IMR-90 (cell line): ENCODE data around the gene SLC1A1. TPM values are rescaled to one million over a fixed set of nuclear protein-coding genes. Genes with fewer than 3 reads are reported as not detected.

Source experiments
- ATAC-seq: fragments of 200-7000 bp; cut with Tn5 transposase; 2 replicates; pipeline ENCODE4 v1.9.1; 2020; ENCODE audit warnings: low read depth, mild to moderate bottlenecking, moderate library complexity
- BruUV-seq: library from RNA; stranded (reverse); fragments of 400-500 nt; replicated peaks from 2 replicates; lab custom pipeline; 2021; lab: Mats Ljungman, UMichigan
- CTCF ChIA-PET: fragments of 300-600 bp; formaldehyde crosslinking; extraction: SDS; loops from one replicate; lab custom pipeline; 2021; ENCODE audit warnings: antibody characterized with exemption; lab: Yijun Ruan, JAX
- POLR2A ChIA-PET: fragments of 300-600 bp; sonication (Branson Sonifier 250); formaldehyde crosslinking; loops from one replicate; lab custom pipeline; 2022; ENCODE audit warnings: antibody characterized with exemption; ENCODE audit not compliant: unreplicated experiment; lab: Charles Lee
- DNase-seq: peaks from one replicate; pipeline ENCODE4 v3.0.0; 2013
- H2AFZ ChIP-seq: replicated peaks from 2 replicates; pipeline ENCODE3; 2013; ENCODE audit warnings: low read length, mild to moderate bottlenecking; ENCODE audit not compliant: poor library complexity
- H2AK5ac ChIP-seq: 2 replicates; pipeline ENCODE4 v1.6.1; 2013; ENCODE audit warnings: low read depth, low read length, inconsistent platforms
- H2AK9ac ChIP-seq: replicated peaks from 2 replicates; pipeline ENCODE3; 2013; ENCODE audit warnings: mild to moderate bottlenecking, low read depth, low read length, moderate library complexity; ENCODE audit not compliant: poor library complexity
- H2BK120ac ChIP-seq: 2 replicates; pipeline ENCODE4 v1.6.1; 2013; ENCODE audit warnings: low read depth, low read length, inconsistent platforms
- H2BK15ac ChIP-seq: 3 replicates; pipeline ENCODE4 v1.6.1; 2013; ENCODE audit warnings: low read depth, low read length, inconsistent platforms
- H2BK20ac ChIP-seq: 2 replicates; pipeline ENCODE4 v1.6.1; 2013; ENCODE audit warnings: low read depth, mild to moderate bottlenecking, inconsistent platforms, low read length, moderate library complexity
- H2BK5ac ChIP-seq: 2 replicates; pipeline ENCODE4 v1.6.1; 2013; ENCODE audit warnings: mild to moderate bottlenecking, low read depth, low read length, inconsistent platforms; ENCODE audit not compliant: poor library complexity, severe bottlenecking
- H3K14ac ChIP-seq: replicated peaks from 2 replicates; pipeline ENCODE4 v1.6.1; 2013; ENCODE audit warnings: low read depth, low read length, inconsistent platforms
- H3K18ac ChIP-seq: 2 replicates; pipeline ENCODE4 v1.6.1; 2013; ENCODE audit warnings: low read depth, low read length, control low read depth
- H3K23ac ChIP-seq: 2 replicates; pipeline ENCODE4 v1.6.1; 2013; ENCODE audit warnings: low read depth, low read length, inconsistent platforms
- H3K27ac ChIP-seq: 2 replicates; pipeline ENCODE4 v1.5.1; 2013; ENCODE audit warnings: mild to moderate bottlenecking, control low read depth, low read length; ENCODE audit not compliant: insufficient read depth
- H3K27me3 ChIP-seq: 2 replicates; pipeline ENCODE4 v1.6.1; 2013; ENCODE audit warnings: low read length; ENCODE audit not compliant: control insufficient read depth, insufficient read depth
- H3K36me3 ChIP-seq: 2 replicates; pipeline ENCODE4 v1.6.1; 2013; ENCODE audit warnings: low read length, mixed read lengths; ENCODE audit not compliant: control insufficient read depth, insufficient read depth
- H3K4ac ChIP-seq: 2 replicates; pipeline ENCODE4 v1.6.1; 2013; ENCODE audit warnings: low read depth, low read length, inconsistent platforms
- H3K4me1 ChIP-seq: 2 replicates; pipeline ENCODE4 v1.6.1; 2013; ENCODE audit warnings: low read length, mixed read lengths; ENCODE audit not compliant: control insufficient read depth, insufficient read depth
- H3K4me2 ChIP-seq: 2 replicates; pipeline ENCODE4 v1.6.1; 2013; ENCODE audit warnings: low read depth, mild to moderate bottlenecking, control low read depth, low read length, moderate library complexity
- H3K4me3 ChIP-seq: 2 replicates; pipeline ENCODE4 v1.5.1; 2013; ENCODE audit warnings: low read depth, mild to moderate bottlenecking, control low read depth, low read length, moderate library complexity; ENCODE audit not compliant: insufficient read depth
- H3K56ac ChIP-seq: 2 replicates; pipeline ENCODE4 v1.6.1; 2013; ENCODE audit warnings: low read length, inconsistent platforms; ENCODE audit not compliant: insufficient read depth; ENCODE audit errors: extremely low read depth
- H3K79me1 ChIP-seq, 2 experiments: 2 replicates each; pipeline ENCODE4 v1.6.1; 2013; ENCODE audit warnings: low read length in 2 of 2, inconsistent platforms in 1 of 2, low read depth in 1 of 2
- H3K9ac ChIP-seq: 2 replicates; pipeline ENCODE4 v1.6.1; 2013; ENCODE audit warnings: low read depth, low read length, control low read depth
- H3K9me1 ChIP-seq: 2 replicates; pipeline ENCODE4 v1.6.1; 2013; ENCODE audit warnings: low read length, inconsistent platforms; ENCODE audit not compliant: insufficient read depth
- H3K9me3 ChIP-seq: 2 replicates; pipeline ENCODE4 v1.6.1; 2013; ENCODE audit warnings: low read length; ENCODE audit not compliant: control insufficient read depth, insufficient read depth
- H4K20me1 ChIP-seq: 2 replicates; pipeline ENCODE4 v1.6.1; 2013; ENCODE audit warnings: low read length, inconsistent platforms; ENCODE audit not compliant: insufficient read depth
- H4K5ac ChIP-seq: 2 replicates; pipeline ENCODE4 v1.6.1; 2013; ENCODE audit warnings: mild to moderate bottlenecking, low read depth, low read length, control low read depth
- H4K8ac ChIP-seq, 2 experiments: 2 replicates each; pipeline ENCODE4 v1.6.1; 2013; ENCODE audit warnings: low read depth in 2 of 2, low read length in 2 of 2, control low read depth in 1 of 2, inconsistent platforms in 1 of 2
- H4K91ac ChIP-seq: 2 replicates; pipeline ENCODE4 v1.6.1; 2013; ENCODE audit warnings: low read depth, low read length, inconsistent platforms; ENCODE audit not compliant: insufficient read depth
- BHLHE40 ChIP-seq: fragments of 150-350 bp; IDR thresholded peaks from 2 replicates; pipeline ENCODE4 v1.6.1; 2016; ENCODE audit warnings: mild to moderate bottlenecking, low read depth, low read length
- CEBPB ChIP-seq: IDR thresholded peaks from 2 replicates; pipeline ENCODE4 v1.6.1; 2012; ENCODE audit warnings: low read depth, low read length, improper control_type of control experiment
- CHD1 ChIP-seq: IDR thresholded peaks from 2 replicates; pipeline ENCODE4 v1.6.1; 2012; ENCODE audit warnings: low read depth, low read length, improper control_type of control experiment
- FOS ChIP-seq: fragments of 150-350 bp; IDR thresholded peaks from 2 replicates; pipeline ENCODE4 v1.6.1; 2016; ENCODE audit warnings: low read depth, low read length
- MAFK ChIP-seq: IDR thresholded peaks from 2 replicates; pipeline ENCODE4 v1.6.1; 2012; ENCODE audit warnings: low read depth, low read length, improper control_type of control experiment
- MAZ ChIP-seq: IDR thresholded peaks from 2 replicates; pipeline ENCODE4 v1.6.1; 2012; ENCODE audit warnings: low read depth, mild to moderate bottlenecking, low read length, improper control_type of control experiment, moderate library complexity, borderline replicate concordance
- MXI1 ChIP-seq: IDR thresholded peaks from 2 replicates; pipeline ENCODE4 v1.6.1; 2012; ENCODE audit warnings: low read depth, mild to moderate bottlenecking, low read length, moderate library complexity, borderline replicate concordance
- NFE2L2 ChIP-seq: fragments of 150-350 bp; IDR thresholded peaks from 2 replicates; pipeline ENCODE4 v1.6.1; 2016; ENCODE audit warnings: low read depth, mild to moderate bottlenecking, low read length
- POLR2A ChIP-seq: IDR thresholded peaks from 2 replicates; pipeline ENCODE4 v1.6.1; 2012; ENCODE audit warnings: mild to moderate bottlenecking, low read depth, low read length
- RAD21 ChIP-seq: IDR thresholded peaks from 2 replicates; pipeline ENCODE4 v1.6.1; 2012; ENCODE audit warnings: low read length, improper control_type of control experiment
- RCOR1 ChIP-seq: IDR thresholded peaks from 2 replicates; pipeline ENCODE4 v1.6.1; 2012; ENCODE audit warnings: mild to moderate bottlenecking, low read length, improper control_type of control experiment; ENCODE audit not compliant: insufficient replicate concordance
- RFX5 ChIP-seq: IDR thresholded peaks from 2 replicates; pipeline ENCODE4 v1.8.0; 2012; ENCODE audit warnings: low read depth, mild to moderate bottlenecking, low read length, moderate library complexity
- SMC3 ChIP-seq: fragments of 150-350 bp; IDR thresholded peaks from 2 replicates; pipeline ENCODE4 v1.6.1; 2016; ENCODE audit warnings: low read depth, mild to moderate bottlenecking, antibody characterized with exemption, low read length, moderate library complexity
- WGBS, 2 experiments: methylation state at CpG; one replicate each; pipeline versions ENCODE4 v1.1.5 to v1.1.7; 2013; ENCODE audit warnings: missing lambda C conversion rate in 2 of 2; ENCODE audit not compliant: insufficient read length in 1 of 2; ENCODE audit errors: extremely low coverage in 2 of 2; 5-methylcytosine and 5-hydroxymethylcytosine counted together
- dilution Hi-C: fragments of 300-500 bp; cut with HindIII; formaldehyde crosslinking; loops from one replicate; pipeline ENCODE4 v1.14.3; 2018; ENCODE audit warnings: low sequenced_read_pairs; ENCODE audit not compliant: unreplicated experiment
- in situ Hi-C: fragments of 300-500 bp; cut with MboI; formaldehyde crosslinking; loops from 3 replicates; pipeline ENCODE4 v1.14.3; 2019; ENCODE audit warnings: low sequenced_read_pairs, inconsistent platforms, mixed read lengths
- intact Hi-C: fragments of 100-400 bp; cut with micrococcal nuclease; formaldehyde crosslinking; loops from 2 replicates; pipeline ENCODE4 v1.10.0; 2022
- polyA plus RNA-seq, 3 experiments: library from polyadenylated mRNA; depleted of rRNA; stranded (reverse); fragments of >200 nt; gene quantifications; 2 replicates each; pipeline ENCODE4 v1.2.3, GENCODE V29; 2012; ENCODE audit warnings: low replicate concordance in 1 of 3
- total RNA-seq: library from RNA; depleted of rRNA; stranded (reverse); fragments of >200 nt; gene quantifications from 2 replicates; pipeline ENCODE4 v1.2.3, GENCODE V29; 2012
- TF ChIP-seq, protein P1 (sequence below): fragments of 150-350 bp; IDR thresholded peaks from 2 replicates; pipeline ENCODE4 v1.6.1; 2017; ENCODE audit warnings: mild to moderate bottlenecking, antibody characterized with exemption, low read length, low read depth

The SLC1A1 gene
- total and polyA plus RNA-seq, 2 of the 4 experiments (the other 2 are of a cell fraction) = 2.2 to 4.1 TPM

DNA sequence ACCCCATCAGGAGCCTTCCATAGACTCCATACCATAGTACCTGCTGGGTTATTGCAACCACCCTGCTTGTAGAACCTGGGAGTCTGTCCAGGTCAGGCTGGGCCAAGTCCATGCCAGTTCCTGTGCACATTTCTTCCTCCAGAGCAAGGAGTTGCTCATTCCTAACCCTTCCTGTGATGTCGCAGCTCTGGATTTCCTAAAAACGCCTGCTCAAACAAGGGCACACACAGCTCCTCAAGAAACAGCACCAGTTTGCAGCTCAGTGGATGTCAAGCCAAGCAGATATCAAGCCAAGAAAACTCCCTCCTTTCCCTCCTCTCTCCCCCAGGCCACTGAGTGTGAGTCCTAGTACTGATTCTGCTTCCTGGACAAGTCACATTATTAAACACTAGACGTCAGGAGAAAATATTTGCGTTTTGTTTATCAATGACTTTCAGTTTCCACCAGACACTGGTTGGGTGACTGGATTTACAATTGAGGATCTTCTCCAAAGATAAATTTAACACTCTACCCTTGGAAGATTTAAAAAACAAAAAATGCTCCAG lies 59.6 kb downstream of the SLC1A1 start (continued):
- TF ChIP-seq BHLHE40 (no peak), FOS (no peak), POLR2A (no peak)
- TF ChIP-seq, protein P1, sequence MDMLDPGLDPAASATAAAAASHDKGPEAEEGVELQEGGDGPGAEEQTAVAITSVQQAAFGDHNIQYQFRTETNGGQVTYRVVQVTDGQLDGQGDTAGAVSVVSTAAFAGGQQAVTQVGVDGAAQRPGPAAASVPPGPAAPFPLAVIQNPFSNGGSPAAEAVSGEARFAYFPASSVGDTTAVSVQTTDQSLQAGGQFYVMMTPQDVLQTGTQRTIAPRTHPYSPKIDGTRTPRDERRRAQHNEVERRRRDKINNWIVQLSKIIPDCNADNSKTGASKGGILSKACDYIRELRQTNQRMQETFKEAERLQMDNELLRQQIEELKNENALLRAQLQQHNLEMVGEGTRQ = no peak

- Histone ChIP-seq H3K18ac (no peak overlapping the region), H3K36me3 (no peaks in the 10 kb centered on the region), H2BK15ac (no peak overlapping the region), H3K4me1 (peaks cover 2% of the 10 kb centered on the region), H3K4me2 (no peak overlapping the region), H2BK120ac (no peak overlapping the region), H2AK5ac (no peak overlapping the region; the same call in 1 of the 2 replicates), H2AFZ (no peak overlapping the region), H4K20me1 (no peaks in the 10 kb centered on the region), H2AK9ac (no peak overlapping the region), H4K5ac (no peak overlapping the region), H3K79me1 (no peaks in the 10 kb centered on the region), H3K27me3 (0 out of 2 replicates have a peak, but pooled peaks cover 2% of the 10 kb centered on the region), H3K14ac (no peak overlapping the region), H3K9me1 (no peaks in the 10 kb centered on the region), H3K4ac (no peak overlapping the region), H2BK20ac (no peak overlapping the region), H3K27ac (no peak overlapping the region), H3K9ac (no peak overlapping the region), H3K9me3 (no peaks in the 10 kb centered on the region), H2BK5ac (no peak overlapping the region), H4K8ac (no peak overlapping the region), H3K56ac (no peak overlapping the region), H3K4me3 (no peak overlapping the region), H4K91ac (no peak overlapping the region), H3K23ac (no peak overlapping the region)
- no TSS peak for BruUV-seq
- ChIA-PET POLR2A (interaction anchor here (0.6 kb wide), 1 partner anchor 72 kb away, joined by 3 read pairs; no protein-coding TSS in a partner anchor), CTCF (no interaction called here)
- in situ Hi-C loops (no loop called here), intact Hi-C loops (loop anchor here (10.0 kb wide), 1 partner anchor 156 kb away; no protein-coding TSS in a partner anchor), dilution Hi-C loops (no loop called here)
- peak; percentile 36 for DNase-seq
- no CpG with 5 or more reads among the region's 4 CpGs for WGBS, 2 experiments
- ATAC-seq = no peak
- no peak for TF ChIP-seq SMC3
- TF ChIP-seq RCOR1 = no peak
- TF ChIP-seq, protein P1 = no peak
- TF ChIP-seq BHLHE40 = no peak
- TF ChIP-seq POLR2A = no peak
- no peak for TF ChIP-seq MAZ
- no peak for TF ChIP-seq CEBPB
- no peak for TF ChIP-seq CHD1
- no peak for TF ChIP-seq RFX5
- no peak for TF ChIP-seq FOS
- TF ChIP-seq MXI1 = no peak
- TF ChIP-seq NFE2L2 = no peak
- no peak for TF ChIP-seq MAFK
- no peak for TF ChIP-seq RAD21
Measured at GRCh38 chr9:4550777-4551484, 60.7 kb downstream of the SLC1A1 start.
